B cell (primary cell): ENCODE data around the gene DCP1A. TPM values are rescaled to one million over a fixed set of nuclear protein-coding genes. Genes with fewer than 3 reads are reported as not detected.

ENCODE experiments used
- ATAC-seq: fragments of 200-7000 bp; cut with Tn5 transposase; one replicate; pipeline ENCODE4 v1.10.0; 2021; ENCODE audit warnings: low read depth, mild to moderate bottlenecking, moderate number of reproducible peaks, moderate library complexity
- CTCF ChIA-PET: fragments of 350-600 bp; sonication (Branson Sonifier 250); formaldehyde crosslinking; loops from one replicate; lab custom pipeline; 2021; ENCODE audit warnings: antibody characterized with exemption, inconsistent platforms; lab: Charles Lee
- POLR2A ChIA-PET: fragments of 350-600 bp; sonication (Branson Sonifier 250); formaldehyde crosslinking; loops from one replicate; lab custom pipeline; 2021; ENCODE audit warnings: antibody characterized with exemption; lab: Charles Lee
- DNase-seq: peaks from one replicate; pipeline ENCODE4 v3.0.0; 2013
- H2AFZ ChIP-seq: 2 replicates; pipeline ENCODE4 v1.6.1; 2012; ENCODE audit warnings: mild to moderate bottlenecking, low read depth, low read length; ENCODE audit not compliant: insufficient read depth, poor library complexity, severe bottlenecking
- H3K27ac ChIP-seq, 2 donors: 1 replicate in 1 of 2; 2 replicates in 1 of 2; pipeline ENCODE4 v1.5.1; 2012 to 2013; ENCODE audit warnings: low read length in 2 of 2, mild to moderate bottlenecking in 2 of 2, moderate library complexity in 1 of 2
- H3K27me3 ChIP-seq, 4 experiments: fragments of 200-600 bp in 1 of 4; sonication (generic) in 1 of 4; replicated peaks in 1 of 4; 1 replicate in 2 of 4; 2 replicates in 2 of 4; pipeline versions ENCODE4 v1.6.1 to v1.7.0; 2013 to 2016; ENCODE audit warnings: low read length in 3 of 4, mild to moderate bottlenecking in 2 of 4, mixed read lengths in 1 of 4, moderate library complexity in 1 of 4; ENCODE audit not compliant: insufficient read depth in 4 of 4, control insufficient read depth in 3 of 4; ENCODE audit errors: control extremely low read depth in 1 of 4
- H3K36me3 ChIP-seq, 2 experiments: replicated peaks in 1 of 2; 1 replicate in 1 of 2; 2 replicates in 1 of 2; pipeline versions ENCODE4 v1.6.1 to v1.7.1; 2013; ENCODE audit warnings: low read length in 1 of 2; ENCODE audit not compliant: insufficient read depth in 2 of 2, control insufficient read depth in 1 of 2; ENCODE audit errors: control extremely low read depth in 1 of 2, extremely low read depth in 1 of 2
- H3K4me1 ChIP-seq, 2 donors: fragments of 200-600 bp in 1 of 2; sonication (generic) in 1 of 2; 1 replicate in 1 of 2; 2 replicates in 1 of 2; pipeline versions ENCODE4 v1.5.1 to v1.6.1; 2013 to 2017; ENCODE audit warnings: low read length in 2 of 2; ENCODE audit not compliant: control insufficient read depth in 2 of 2, insufficient read depth in 2 of 2
- H3K4me2 ChIP-seq: replicated peaks from 2 replicates; pipeline ENCODE3; 2012; ENCODE audit warnings: mild to moderate bottlenecking, low read depth, low read length; ENCODE audit not compliant: poor library complexity, severe bottlenecking
- H3K4me3 ChIP-seq, 5 experiments: fragments of 200-600 bp in 1 of 5; sonication (generic) in 1 of 5; 1 replicate in 3 of 5; 2 replicates in 2 of 5; pipeline versions ENCODE4 v1.5.1 to v1.7.0; 2011 to 2016; ENCODE audit warnings: low read length in 4 of 5, mild to moderate bottlenecking in 4 of 5, low read depth in 2 of 5, control low read depth in 1 of 5, moderate library complexity in 1 of 5; ENCODE audit not compliant: insufficient read depth in 1 of 5; ENCODE audit errors: control extremely low read depth in 1 of 5, extremely low read depth in 1 of 5
- H3K79me2 ChIP-seq: fragments of 200-600 bp; sonication (generic); one replicate; pipeline ENCODE4 v1.6.0; 2016; ENCODE audit warnings: low read length; ENCODE audit not compliant: control insufficient read depth, insufficient read depth
- H3K9ac ChIP-seq: fragments of 200-600 bp; sonication (generic); 2 replicates; pipeline ENCODE4 v1.6.1; 2017; ENCODE audit warnings: mild to moderate bottlenecking, low read length, moderate library complexity
- H3K9me3 ChIP-seq, 3 donors: one replicate each; pipeline versions ENCODE4 v1.6.1 to v1.7.1; 2013; ENCODE audit warnings: low read length in 2 of 3; ENCODE audit not compliant: control insufficient read depth in 2 of 3, insufficient read depth in 1 of 3; ENCODE audit errors: control extremely low read depth in 1 of 3
- H4K20me1 ChIP-seq: 2 replicates; pipeline ENCODE4 v1.6.0; 2012; ENCODE audit warnings: mild to moderate bottlenecking, low read length; ENCODE audit not compliant: insufficient read depth, control insufficient read depth, poor library complexity, severe bottlenecking
- H3K27ac Mint-ChIP-seq: one replicate; pipeline ENCODE4 v1.8.0; 2021; ENCODE audit warnings: mixed read lengths
- H3K27me3 Mint-ChIP-seq: one replicate; pipeline ENCODE4 v1.8.0; 2021; ENCODE audit warnings: mixed read lengths
- H3K4me1 Mint-ChIP-seq: one replicate; pipeline ENCODE4 v1.8.0; 2021; ENCODE audit warnings: mixed read lengths
- H3K4me3 Mint-ChIP-seq: one replicate; pipeline ENCODE4 v1.8.0; 2021; ENCODE audit warnings: mixed read lengths
- H3K9me3 Mint-ChIP-seq: one replicate; pipeline ENCODE4 v1.8.0; 2022; ENCODE audit warnings: mixed read lengths; ENCODE audit not compliant: insufficient read depth
- CTCF ChIP-seq: fragments of 200-600 bp; IDR thresholded peaks from one replicate; pipeline ENCODE4 v1.8.0; 2022; ENCODE audit warnings: antibody characterized with exemption, mild to moderate bottlenecking
- EZH2 ChIP-seq: IDR thresholded peaks from 2 replicates; pipeline ENCODE4 v1.6.1; 2012; ENCODE audit warnings: borderline replicate concordance, low read depth, mild to moderate bottlenecking, moderate library complexity, low read length; ENCODE audit not compliant: insufficient read depth, poor library complexity, severe bottlenecking
- WGBS: methylation state at CpG from one replicate; pipeline ENCODE4 v1.1.5; 2013; ENCODE audit warnings: missing lambda C conversion rate; ENCODE audit not compliant: insufficient coverage; 5-methylcytosine and 5-hydroxymethylcytosine counted together
- intact Hi-C: fragments of 100-400 bp; cut with micrococcal nuclease; formaldehyde crosslinking; loops from one replicate; pipeline ENCODE4 v1.10.0; 2022
- polyA plus RNA-seq: library from polyadenylated mRNA; depleted of rRNA; stranded (reverse); fragments of >200 nt; gene quantifications from 2 replicates; pipeline ENCODE4 v1.2.3, GENCODE V29; 2012
- total RNA-seq, 2 donors: library from RNA; stranded (reverse); fragments of 120-200 nt in 1 of 2; gene quantifications; 1 replicate in 1 of 2; 2 replicates in 1 of 2; pipeline versions ENCODE4 v1.2.3 to v1.2.4, GENCODE V29; 2013 to 2022

Gene DCP1A
- total and polyA plus RNA-seq, 2 donors (not counting 1 experiment from before 2014, with no cell fraction given) = 16.6 to 44.6 TPM

GRCh38 chr3:53361852-53362251 lies 14.5 kb upstream of the DCP1A start:
- H3K27me3 Mint-ChIP-seq = peaks cover 7% of the 10 kb centered on the region
- intact Hi-C loops = no loop called here
- Histone ChIP-seq H3K36me3 (no peaks in the 10 kb centered on the region), H3K27me3 (peaks cover 0 to 2% (median 0%) of the 10 kb centered on the region in 4 experiments), H3K9me3 (no peaks in the 10 kb centered on the region), H2AFZ (no peak overlapping the region), H4K20me1 (no peaks in the 10 kb centered on the region), H3K4me1 (no peaks in the 10 kb centered on the region), H3K4me2 (no peak overlapping the region), H3K9ac (no peak overlapping the region), H3K4me3 (no peak overlapping the region), H3K79me2 (no peaks in the 10 kb centered on the region), H3K27ac (no peak overlapping the region)
- H3K27ac Mint-ChIP-seq = no peak overlapping the region
- WGBS = 100% methylated on average over 2 of the region's 3 CpGs
- no peaks in the 10 kb centered on the region for H3K9me3 Mint-ChIP-seq
- ChIA-PET CTCF (no interaction called here), POLR2A (no interaction called here)
- H3K4me3 Mint-ChIP-seq = no peak overlapping the region
- H3K4me1 Mint-ChIP-seq = no peaks in the 10 kb centered on the region
- TF ChIP-seq CTCF = no peak
- TF ChIP-seq EZH2 = no peak
- no peak for DNase-seq
- no peak for ATAC-seq

GRCh38 chr3:53357458-53357857 lies 10.1 kb upstream of the DCP1A start:
- Histone ChIP-seq H3K4me1 (no peaks in the 10 kb centered on the region), H3K79me2 (no peaks in the 10 kb centered on the region), H3K4me2 (no peak overlapping the region), H3K27me3 (peaks cover 0 to 2% (median 0%) of the 10 kb centered on the region in 4 experiments), H3K9me3 (no peaks in the 10 kb centered on the region), H3K9ac (no peak overlapping the region), H3K4me3 (no peak overlapping the region), H2AFZ (no peak overlapping the region), H3K36me3 (no peaks in the 10 kb centered on the region), H4K20me1 (no peaks in the 10 kb centered on the region), H3K27ac (no peak overlapping the region)
- ATAC-seq (no peak), DNase-seq (no peak)
- ChIA-PET CTCF (no interaction called here), POLR2A (no interaction called here)
- Mint-ChIP-seq H3K27ac (no peak overlapping the region), H3K9me3 (no peaks in the 10 kb centered on the region), H3K4me3 (no peak overlapping the region), H3K27me3 (peaks cover 7% of the 10 kb centered on the region), H3K4me1 (no peaks in the 10 kb centered on the region)
- intact Hi-C loops = no loop called here
- no CpG with 5 or more reads among the region's 1 CpG for WGBS
- TF ChIP-seq CTCF = no peak
- no peak for TF ChIP-seq EZH2
